Measurements from ENCODE around the gene RSPO1. TPM values are rescaled to one million over a fixed set of nuclear protein-coding genes. Genes with fewer than 3 reads are reported as not detected.

The RSPO1 gene, protein sequence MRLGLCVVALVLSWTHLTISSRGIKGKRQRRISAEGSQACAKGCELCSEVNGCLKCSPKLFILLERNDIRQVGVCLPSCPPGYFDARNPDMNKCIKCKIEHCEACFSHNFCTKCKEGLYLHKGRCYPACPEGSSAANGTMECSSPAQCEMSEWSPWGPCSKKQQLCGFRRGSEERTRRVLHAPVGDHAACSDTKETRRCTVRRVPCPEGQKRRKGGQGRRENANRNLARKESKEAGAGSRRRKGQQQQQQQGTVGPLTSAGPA
- total RNA-seq: 0.16 TPM in 1 of 2 replicates, not detected in the other

DNA sequence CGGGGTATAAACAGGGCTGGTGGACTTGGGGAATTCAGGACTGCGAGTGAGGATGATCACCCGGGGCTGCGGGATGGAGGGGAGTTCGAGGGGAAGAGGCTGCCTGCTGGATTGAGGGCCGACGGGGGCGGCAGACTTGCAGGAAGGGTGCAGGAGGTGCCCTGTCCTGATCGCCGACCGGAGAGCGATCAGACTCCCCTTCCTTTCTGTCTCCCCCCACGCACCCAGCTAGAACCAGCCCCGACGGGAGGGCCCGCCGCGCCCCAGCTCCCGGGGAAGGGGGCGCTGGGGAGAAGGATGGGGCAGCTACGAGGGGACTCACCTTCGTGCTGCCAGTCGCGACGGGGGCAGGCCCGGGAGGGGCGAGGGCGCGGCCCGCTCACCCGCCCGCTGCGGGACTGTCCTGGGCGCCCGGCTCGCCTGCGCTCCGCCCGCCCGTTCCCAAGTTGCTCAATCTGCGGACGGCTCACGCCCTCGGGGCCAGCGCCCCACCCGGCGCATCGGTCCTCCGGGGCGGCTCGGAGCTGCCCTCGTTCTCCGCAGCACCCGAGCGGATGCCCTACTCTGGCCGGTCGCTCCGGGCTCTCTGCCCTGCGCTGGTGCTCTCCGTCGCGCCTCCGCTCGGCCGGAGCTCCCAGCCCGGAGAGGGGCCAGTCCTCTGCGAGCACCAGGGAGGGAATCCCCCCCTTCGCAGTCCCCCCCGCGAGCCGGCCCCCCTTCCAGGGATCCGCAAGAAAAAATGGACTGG lies at the start of gene RSPO1:
TSS of gene RSPO1 (minus strand) at position 649 of the 748 bp plus-strand sequence. CDS start 5,231 bp downstream, outside the sequence.

DNA sequence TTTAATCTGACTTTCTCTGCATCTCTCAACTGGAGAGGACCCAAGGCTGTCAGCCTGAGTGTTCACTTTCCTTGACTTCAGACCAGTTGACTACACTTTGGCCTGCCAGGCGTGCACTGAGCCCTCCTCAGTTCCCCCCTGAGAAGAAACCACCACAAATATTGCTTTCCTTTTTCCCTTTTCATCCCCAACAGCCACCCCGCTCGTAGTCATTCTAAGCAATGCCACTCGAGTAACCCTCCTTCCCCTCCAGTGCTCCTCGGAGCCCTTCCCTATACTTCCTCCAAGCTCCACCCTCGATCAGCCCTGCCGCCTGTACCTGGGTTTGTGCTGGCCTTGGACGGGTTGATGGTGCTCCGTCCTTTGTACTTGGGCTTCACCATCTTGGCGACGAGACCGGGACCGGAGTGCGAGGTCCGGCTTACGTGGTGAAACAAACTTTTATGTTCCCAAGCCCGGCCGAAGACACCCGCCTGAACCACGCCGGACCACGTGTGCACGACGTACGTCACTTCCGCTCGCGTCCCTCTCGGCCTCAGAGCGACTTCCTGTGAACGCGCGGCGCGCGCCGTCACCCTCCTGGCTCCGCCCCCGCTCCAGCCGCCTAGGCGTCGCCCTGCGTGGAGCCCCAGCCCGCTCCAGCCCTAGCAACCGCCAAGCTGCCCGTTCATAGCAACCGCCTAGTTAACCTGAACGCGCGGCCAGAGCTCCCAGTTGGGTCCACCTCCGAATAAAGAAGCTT lies 39.1 kb downstream of the RSPO1 start, which contains the start of gene GNL2:
TSS of gene GNL2 (minus strand) at position 498 of the 742 bp plus-strand sequence. CDS start at position 383, 115 bp downstream.

Other genes with a start within 250 kb of the RSPO1 start
- 1.8 and 13.6 TPM in 2 replicates for gene ZC3H12A, start 160.3 kb downstream of the RSPO1 start, total RNA-seq
- 35.6 and 36.8 TPM in 2 replicates for gene MEAF6, start 120.1 kb downstream of the RSPO1 start, total RNA-seq
- gene SNIP1, start 80.6 kb downstream of the RSPO1 start, total RNA-seq: 6.2 and 6.7 TPM in 2 replicates
- 3.1 and 4.0 TPM in 2 replicates for gene DNALI1, start 78.0 kb downstream of the RSPO1 start, total RNA-seq
- 27.3 and 32.6 TPM in 2 replicates for gene GNL2, start 39.0 kb downstream of the RSPO1 start, total RNA-seq
- gene CDCA8, start 57.6 kb upstream of the RSPO1 start, total RNA-seq: 5.2 and 9.2 TPM in 2 replicates
- not detected in 2 replicates for gene EPHA10, start 130.2 kb upstream of the RSPO1 start, total RNA-seq
- gene MANEAL, start 159.0 kb upstream of the RSPO1 start, total RNA-seq: 0.54 TPM in 1 of 2 replicates, not detected in the other
- 90.1 and 95.9 TPM in 2 replicates for gene C1orf122, start 172.9 kb upstream of the RSPO1 start, total RNA-seq
- gene YRDC, start 173.3 kb upstream of the RSPO1 start, total RNA-seq: 14.6 and 16.1 TPM in 2 replicates
- gene MTF1, start 224.7 kb upstream of the RSPO1 start, total RNA-seq: 2.3 and 3.6 TPM in 2 replicates

Data from cardiac atrium fibroblast (primary cell).